GM20431 (cell line): Measurements from ENCODE around the gene KLHL29.
"Not testable (repeated sequence)": the region's sequence is repeated elsewhere in the genome, so short reads cannot be mapped to it uniquely, and the experiment has no call there.

ENCODE experiments used
- in situ Hi-C: fragments of 300-500 bp; cut with MseI, MboI; formaldehyde crosslinking; loops from one replicate; pipeline ENCODE4 v1.15.0; 2020; ENCODE audit warnings: low sequenced_read_pairs; ENCODE audit not compliant: unreplicated experiment

The KLHL29 gene

DNA sequence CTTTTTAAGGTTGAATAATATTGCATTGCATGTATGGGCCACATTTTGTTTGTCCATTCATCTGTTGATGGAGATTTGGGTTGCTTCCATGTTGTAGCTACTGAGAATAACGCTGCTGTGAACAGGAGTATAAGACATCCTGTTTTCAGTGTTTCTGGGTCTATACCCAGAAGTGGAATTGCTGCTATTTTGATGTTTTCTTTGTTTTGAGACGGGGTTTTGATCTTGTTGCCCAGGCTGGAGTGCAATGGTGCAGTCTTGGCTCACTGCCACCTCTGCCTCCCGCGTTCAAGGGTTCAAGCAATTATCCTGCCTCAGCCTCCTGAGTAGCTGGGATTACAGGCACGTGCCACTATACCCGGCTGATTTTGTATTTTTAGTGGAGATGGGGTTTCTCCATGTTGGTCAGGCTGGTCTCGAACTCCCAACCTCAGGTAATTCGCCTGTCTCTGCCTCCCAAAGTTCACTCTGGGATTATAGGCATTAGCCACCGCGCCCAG lies 6.3 kb downstream of the KLHL29 start:
- in situ Hi-C loops: not testable (repeated sequence)

DNA sequence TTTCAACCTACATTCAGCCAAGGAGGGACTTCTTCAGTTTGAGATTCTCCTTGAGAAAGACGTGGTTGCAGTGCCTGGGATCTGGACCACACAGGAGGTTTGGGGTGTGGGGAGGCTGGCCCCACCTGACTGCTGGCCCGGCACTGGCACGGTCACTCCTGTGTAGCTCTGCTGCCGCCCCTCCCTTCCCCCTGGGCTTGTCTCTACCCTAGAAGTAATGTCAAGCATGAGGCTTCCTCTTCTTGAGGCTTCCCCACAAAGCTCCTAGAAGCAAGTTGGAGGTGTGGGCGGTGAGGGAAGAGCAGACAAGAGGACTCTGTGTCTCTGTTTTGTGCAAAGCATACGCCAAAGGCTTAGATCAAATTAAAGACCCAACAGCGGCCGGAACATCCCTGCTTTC lies 8.7 kb downstream of the KLHL29 start:
- in situ Hi-C loops: no loop called here

DNA sequence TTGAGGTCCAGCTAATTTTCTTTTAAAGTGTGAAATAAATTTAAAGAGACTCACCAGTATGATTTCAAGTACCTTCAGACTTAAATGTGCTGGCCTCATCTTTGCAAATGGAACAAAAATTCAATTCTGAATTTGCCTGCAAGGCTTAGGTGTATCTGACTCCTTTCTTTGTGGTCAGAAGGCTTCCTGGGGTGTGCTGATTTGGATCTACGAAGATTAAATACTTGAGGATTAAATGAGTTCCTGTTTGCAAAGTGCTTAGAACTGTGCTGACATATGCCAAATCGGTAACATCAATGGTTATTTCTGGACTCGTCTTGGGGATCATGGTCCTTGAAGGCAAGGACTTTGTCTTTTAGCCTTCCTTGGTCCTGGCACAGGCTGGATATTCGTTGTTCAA lies 9.7 kb downstream of the KLHL29 start:
- in situ Hi-C loops: no loop called here

DNA sequence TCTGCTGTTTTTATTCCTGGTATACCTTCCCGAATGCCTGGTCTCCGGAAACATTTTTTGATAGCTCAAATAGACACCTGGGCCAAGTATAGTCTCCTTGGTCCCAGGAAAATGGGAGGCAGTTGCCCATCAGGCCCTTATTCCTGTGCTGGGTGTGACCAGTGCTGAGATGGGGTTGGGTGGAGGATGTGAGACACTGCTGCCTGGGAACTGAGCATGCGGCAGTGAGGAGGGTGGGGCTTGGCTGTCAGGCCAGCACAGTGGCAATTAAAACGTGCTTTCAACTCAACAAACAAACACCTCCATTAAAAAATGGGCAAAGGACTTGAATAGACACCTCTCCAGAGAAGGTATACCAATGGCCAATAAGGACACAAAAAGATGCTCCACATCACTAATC lies 12.5 kb downstream of the KLHL29 start:
- in situ Hi-C loops: no loop called here

DNA sequence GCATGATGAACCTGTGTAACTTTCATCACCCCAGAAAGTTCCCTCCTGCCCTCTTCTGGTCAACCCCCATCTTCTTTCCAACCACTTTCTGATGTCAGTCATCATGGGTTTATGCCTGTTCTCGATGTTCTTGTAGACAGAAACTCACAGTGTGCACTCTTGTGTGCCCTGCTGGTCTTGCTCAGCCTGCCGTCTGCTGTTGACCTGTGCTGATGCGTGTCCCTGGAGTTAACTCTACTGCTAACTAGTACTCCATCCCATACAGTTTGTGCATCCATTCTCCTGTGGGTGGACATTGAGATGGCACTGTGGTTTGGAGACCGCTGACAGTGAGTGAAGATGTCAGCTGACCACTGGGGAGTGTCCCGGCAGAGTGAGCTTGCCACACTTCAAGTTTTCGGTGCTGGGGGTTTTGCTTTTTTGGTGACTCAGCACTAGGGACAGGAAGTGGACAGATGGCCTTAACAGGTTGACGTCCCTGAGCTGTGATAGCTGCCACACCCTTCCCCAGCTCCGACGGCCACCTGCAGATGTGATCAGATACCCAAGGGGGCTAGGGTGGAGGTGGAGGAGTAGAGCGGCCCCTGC lies 14.8 kb downstream of the KLHL29 start:
- in situ Hi-C loops: no loop called here

DNA sequence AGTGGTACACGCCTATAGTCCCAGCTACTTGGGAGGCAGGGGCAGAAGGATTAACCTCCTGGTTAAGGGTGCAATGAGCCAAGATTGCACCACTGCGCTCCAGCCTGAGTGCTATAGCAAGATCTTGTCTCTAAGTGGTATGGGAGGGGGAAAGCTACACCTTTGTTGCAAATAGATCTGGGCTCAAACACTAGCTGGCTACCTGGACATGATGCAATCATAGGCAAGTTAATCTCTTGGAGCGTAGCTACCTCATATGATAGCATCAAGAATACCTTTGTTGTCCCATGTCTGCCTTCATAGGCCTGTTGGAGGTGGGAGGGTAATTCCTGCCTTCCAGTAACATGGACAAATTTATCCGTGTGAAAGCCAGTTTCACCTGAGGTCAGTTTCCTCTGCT lies 15.7 kb downstream of the KLHL29 start:
- in situ Hi-C loops: no loop called here

DNA sequence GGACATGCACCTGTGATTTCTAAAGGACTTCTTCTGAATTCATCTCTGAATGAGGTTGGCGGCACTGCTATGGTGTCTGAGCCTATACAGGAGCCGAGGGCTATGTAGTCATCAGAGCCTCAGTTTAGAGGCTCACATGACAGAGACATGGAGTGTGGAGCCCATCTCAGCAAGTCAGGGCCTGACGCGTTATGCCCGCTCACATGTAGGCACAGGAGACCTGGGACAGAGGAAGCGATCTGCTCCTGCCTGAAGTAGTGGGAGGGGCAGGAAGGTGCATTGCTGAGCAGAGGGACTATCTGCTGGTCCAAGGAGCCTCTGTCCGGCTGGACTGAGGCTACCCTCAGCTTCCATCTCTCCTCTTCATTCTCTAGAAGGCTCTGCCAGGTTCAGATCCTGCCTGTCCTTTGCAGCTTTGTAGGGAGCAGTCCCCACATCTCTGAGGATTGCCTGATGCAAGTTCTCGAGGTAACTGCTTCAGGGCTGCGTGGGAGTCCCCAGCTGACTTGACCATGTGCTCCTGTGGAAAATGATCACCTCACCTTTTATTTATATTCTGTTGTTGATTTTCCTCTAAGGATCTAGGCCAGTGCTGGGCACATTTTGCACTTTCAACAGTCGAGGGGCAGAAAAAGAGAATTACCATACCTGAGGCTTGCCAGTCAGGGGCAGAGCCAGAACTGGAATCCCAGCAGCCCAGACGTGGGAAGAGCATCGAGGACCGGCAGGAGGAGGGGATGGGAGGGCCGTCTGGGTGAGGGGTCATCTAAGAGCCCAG lies 16.6 kb downstream of the KLHL29 start:
- in situ Hi-C loops: no loop called here

DNA sequence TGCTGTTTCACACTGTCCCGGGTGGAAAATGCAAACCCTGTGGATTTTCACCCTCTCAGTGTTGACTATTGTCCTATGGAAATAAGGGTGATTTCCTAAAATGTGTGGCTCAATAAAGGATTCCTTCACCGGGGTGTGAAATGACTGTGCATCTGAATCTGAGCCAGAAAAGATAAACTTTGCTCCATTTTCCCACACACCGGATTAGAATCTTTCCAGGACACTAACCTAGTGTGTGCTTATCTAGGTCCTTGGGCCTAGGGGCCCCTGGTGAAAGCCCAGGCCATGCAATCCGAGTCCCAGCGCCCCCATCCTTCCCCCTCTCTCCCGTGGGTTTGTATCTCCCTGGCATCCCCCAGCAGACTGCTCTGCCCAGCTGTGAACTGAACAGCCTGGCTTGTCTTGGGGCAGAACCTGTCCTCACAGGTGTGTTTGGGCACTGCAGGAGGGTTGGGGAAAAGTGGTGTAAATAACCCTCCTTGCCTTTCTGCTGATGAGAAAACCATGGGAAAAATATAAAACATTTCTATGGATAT lies 17.3 kb downstream of the KLHL29 start:
- in situ Hi-C loops: no loop called here

DNA sequence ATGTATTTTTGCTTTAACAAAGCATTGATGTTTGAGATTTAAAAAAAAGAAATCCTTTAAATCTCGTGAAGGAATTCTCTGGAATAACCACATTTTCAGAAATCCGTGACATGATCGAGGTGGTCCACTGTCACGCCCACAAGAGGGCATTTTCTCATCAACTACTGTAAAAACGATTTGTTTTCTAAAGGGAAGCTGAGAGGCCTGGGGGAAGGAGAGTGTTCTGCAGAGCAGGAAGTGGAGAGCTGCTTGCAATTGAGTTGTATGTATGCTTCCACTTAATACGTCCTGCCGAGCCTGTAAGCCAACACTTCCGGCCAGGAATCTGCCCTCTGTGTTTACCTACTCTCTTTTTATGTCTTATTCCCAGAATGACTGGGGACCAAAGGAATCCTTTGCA lies 19.4 kb downstream of the KLHL29 start:
- in situ Hi-C loops: no loop called here

DNA sequence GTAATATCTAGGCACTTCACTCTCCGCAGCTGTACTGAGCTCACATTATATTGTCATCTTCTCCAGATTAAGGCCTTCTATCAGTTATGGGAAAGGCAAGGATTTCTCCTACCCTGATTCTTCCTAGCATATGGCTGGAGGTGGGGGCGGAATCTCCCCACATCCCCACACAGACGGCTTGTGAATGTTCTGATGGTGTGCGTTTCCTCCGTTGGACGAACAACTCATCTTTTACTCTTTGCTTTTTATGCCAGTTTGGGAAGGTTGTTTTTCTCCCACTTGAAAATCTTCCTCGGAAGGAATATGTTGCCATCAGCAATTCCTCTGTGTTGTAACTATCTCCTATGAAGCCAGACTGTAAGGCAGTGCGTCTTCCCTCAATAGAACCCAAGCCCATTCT lies 24.3 kb downstream of the KLHL29 start:
- in situ Hi-C loops: no loop called here

DNA sequence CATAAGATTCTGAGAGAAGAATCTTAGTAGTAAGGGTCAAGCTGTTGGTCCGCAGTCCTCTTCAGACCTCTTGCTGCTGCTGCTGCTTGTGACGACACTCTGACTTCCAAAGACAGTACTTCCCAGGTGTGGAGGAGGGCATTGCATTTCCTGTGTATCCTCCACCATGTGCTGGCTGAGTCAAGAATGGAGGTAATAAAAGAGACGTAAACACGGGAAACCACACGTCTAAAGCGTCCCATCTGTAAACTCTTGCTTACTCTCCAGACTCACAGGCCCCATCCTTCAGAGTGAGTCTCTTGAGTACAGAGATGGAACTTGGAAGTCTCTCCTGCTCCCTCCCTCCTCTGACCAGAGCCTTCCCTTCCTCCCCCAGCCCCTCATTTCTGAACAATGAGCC lies 25.6 kb downstream of the KLHL29 start:
- in situ Hi-C loops: no loop called here

DNA sequence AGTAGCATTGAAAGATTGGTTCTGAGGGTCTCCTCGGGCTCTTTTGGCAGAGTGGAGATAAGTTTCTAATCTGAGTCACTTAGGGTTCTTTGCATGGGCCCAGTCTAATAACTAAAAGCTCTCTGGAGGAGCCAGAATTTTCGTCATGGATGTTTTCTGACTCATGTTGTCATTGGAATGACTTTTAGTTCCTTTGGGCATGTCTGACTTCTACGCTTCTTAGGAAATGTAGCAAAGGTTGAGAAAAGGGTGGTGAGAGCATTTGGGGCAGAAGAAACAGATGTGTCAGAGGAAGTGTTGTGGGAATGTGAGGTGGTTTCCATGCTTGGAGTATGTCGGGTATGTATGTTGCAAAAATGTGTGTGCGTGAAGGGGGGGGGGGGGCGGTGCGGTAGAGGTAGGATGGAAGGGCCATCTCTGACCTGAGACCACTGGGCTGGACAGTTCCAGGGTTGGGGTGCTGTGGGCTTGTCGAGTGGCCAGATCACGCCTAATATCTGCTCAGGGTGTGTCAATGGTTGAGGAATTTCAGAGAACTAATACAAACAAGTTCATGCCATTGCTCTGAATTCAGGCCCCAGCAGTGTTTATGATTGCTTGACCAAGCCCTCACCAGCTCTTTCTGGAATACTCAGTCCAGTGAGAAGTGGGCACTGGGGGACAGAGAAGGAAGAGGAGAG lies 26.9 kb downstream of the KLHL29 start:
- in situ Hi-C loops: no loop called here

DNA sequence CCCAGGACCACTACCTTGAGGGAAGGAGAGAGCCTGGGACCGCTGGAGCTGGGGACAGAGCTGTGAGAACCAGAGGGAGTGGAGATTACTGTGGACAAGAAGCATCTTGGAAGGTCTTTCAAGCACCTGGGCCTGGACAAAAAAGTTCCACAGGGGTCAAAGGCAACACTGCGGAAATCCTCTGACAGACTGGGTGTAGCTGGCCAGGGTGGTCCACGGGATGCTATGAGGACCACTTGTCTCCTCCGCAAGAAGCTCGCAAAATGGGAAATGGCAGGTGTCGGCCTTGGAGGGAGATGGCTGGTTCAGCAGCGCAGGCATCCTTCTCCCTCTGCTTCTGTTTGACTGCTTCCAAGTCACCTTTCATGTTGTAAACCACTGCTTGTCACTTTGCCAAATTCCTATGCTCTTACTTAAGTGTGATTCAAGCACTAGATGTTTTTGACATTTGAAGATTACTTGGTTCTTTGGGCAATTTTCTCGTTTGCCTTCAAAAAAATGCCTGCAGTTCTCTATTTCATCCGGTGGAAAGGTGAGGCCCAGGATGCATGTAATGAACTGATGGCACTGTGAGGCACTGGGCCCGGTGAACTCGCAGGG lies 27.7 kb downstream of the KLHL29 start:
- in situ Hi-C loops: no loop called here

DNA sequence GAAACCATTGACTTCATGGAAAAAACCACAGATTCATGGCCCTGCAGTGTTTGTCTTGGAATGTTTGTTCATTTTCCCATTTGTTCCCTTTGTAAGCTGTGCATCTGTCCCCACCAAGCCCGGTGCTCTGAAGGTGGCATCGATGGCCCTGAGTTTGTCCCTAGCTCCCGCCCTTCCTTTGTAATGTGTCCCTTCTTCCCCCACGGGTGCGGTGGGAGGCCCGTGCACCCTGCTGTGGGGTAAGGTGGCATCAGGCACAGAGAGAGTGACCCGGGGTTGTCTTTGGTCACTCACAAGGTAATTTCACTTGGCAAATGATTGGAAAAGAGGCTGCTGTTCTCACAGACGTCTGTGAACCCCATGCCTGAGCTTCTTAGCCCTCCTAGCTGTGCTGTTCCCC lies 28.7 kb downstream of the KLHL29 start:
- in situ Hi-C loops: no loop called here

DNA sequence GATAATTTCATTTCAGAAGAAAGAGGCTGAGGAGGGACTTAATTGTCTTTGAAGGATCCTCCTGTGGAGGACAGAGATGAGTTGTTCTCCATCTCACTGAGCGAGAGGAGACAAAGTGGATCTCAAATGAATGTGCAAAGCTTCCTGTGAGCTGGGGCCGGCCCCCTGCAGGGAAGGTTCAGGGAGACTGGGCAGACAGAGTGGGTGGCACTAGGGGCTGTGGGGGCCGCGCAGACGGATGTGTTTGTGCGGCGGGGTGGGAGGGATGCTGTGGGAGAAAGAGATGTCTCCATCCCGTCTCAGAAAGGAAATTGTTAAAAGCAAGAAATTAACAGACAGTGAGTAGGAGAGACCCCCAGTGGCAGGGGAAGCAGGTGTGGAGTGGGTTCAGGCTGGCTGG lies 29.1 kb downstream of the KLHL29 start:
- in situ Hi-C loops: no loop called here

DNA sequence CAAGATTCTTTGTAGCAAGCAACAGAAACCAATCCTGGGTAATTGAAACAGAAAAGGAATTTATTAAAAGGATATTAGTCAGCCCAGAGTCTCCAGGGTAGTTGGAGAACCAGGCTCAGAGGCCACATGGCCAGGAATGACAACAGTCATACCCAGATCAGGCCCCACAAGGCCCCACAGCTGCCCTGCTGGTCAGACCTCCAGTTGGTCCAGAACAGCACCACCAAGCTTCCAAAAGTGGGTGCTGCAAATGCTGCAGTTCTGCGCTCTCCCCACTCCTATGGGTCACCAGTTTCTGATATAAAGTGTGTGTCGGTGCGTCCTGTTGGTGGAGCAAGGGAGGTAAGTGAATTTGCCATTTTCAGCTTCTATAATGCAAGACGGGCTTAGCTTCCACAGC lies 29.9 kb downstream of the KLHL29 start:
- in situ Hi-C loops: no loop called here

DNA sequence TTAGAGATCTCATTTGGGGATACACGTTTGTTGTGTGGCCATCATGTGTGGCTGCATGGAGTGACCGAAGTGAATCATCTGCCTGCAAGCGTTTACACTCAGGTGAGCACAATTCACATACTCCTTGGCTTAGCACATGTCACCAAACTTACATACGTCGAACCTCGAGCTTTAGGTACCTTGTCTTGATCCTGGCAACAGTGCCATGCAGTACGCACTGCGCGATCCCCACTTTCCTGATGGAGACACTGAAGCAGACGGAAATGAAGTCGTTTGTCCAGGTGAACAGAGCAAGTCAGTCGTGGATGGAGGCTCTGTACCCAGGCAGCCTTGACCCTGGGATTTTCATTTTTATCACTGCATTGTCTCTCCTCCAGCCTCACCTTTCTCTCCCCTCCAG lies 32.3 kb downstream of the KLHL29 start:
- in situ Hi-C loops: no loop called here

DNA sequence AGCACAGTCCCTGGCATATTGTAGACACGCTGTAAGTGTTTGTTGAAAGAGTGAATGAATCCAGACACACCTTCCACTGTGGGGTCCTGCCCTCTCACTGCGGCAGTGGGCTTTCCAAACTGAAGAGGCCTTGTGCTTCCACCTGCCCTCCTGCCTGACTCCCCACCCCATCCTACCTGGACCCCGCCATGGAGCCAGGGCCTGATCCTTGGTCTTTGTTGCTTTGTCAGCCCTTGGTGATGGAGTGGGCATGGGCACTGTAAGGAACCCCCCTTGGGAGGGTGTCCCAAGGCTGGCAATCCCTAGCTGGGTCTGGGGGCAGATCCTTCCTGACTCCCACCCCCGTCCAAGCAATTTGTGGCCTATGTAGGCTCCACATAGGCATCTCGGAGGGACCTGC lies 33.1 kb downstream of the KLHL29 start:
- in situ Hi-C loops: no loop called here

DNA sequence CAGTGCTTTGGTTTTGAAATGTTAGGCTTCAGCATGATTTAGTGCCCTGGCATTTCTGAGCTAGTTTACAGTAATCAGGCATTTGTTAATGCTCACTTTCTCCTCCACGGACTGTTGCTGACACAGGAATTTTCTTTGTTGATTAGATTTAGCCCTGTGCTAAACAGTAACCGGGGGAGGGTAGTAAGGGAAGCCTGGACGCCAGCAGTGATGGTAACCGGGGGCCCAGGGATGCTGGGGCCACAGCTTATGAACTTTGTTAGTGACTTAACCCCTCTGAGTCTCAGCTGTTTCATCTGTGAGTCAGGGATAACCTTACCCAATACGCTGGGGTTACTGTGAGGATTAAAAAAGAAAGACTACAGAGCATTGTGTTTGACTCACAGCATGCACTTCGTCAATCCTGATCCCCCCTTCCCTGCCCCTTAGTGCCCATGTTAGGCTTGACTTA lies 33.5 kb downstream of the KLHL29 start:
- in situ Hi-C loops: no loop called here

DNA sequence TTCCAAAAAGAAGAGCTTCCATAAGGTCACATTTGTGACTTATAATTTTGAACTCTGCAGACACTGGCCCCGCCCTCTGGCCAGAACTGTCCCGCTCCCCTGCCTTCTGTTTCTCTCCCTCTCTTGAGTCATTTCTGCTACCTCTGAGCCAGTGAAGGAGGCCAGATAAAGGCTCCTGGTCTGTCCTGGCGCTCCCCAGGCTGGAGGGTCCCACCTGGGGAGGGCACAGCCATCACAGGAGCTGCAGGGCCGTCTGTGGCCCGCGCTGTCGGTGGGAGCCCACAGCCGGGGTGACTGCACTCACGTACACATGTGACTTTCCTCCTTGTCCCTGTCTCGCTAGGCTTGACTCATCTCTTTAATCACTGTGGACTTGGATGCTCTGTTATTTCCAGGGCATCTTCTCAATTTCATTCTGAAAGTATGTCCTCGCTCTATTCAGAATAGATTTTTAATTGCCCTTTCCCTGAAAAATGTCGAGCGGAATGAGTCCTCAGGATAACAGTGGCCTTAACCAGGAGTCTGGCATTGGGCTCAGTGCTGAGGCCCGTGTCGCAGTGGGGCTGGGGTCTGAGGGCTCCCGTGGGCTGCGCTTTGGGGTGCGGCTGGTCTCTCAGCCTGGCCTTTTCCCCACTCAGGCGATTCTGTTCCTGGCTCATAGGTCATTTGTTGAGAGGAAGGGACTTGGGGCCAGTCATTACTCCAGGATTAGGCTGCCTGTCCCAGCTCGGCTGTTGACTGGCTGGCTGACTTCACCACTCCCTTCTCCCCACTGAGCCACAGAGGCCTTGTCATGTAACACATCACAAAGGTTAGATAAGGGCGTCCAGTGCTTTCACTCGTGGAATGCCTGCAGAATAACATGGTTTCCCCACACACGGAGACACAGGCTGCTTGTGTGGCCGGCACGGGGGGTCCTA lies 34.5 kb downstream of the KLHL29 start:
- in situ Hi-C loops: no loop called here
